Hair follicular keratinocyte (primary cell): ENCODE data around the gene OXSR1. TPM values are rescaled to one million over a fixed set of nuclear protein-coding genes. Genes with fewer than 3 reads are reported as not detected.

Source experiments
- total RNA-seq: library from RNA; depleted of rRNA; stranded (reverse); fragments of >200 nt; gene quantifications from 2 replicates; pipeline ENCODE4 v1.2.3, GENCODE V29; 2015

OXSR1 gene
- 35.5 and 37.5 TPM in 2 replicates for total RNA-seq

GRCh38 chr3:38164952-38165721 lies at the start of gene OXSR1:
OXSR1 (plus strand) TSS chr3:38165537; CDS start chr3:38165877, 340 bp downstream.

GRCh38 chr3:38136777-38137614 lies 28.3 kb upstream of the OXSR1 start, which contains the start of gene ACAA1:
ACAA1 (minus strand) TSS chr3:38137127; CDS start chr3:38137035, 92 bp downstream.

DNA sequence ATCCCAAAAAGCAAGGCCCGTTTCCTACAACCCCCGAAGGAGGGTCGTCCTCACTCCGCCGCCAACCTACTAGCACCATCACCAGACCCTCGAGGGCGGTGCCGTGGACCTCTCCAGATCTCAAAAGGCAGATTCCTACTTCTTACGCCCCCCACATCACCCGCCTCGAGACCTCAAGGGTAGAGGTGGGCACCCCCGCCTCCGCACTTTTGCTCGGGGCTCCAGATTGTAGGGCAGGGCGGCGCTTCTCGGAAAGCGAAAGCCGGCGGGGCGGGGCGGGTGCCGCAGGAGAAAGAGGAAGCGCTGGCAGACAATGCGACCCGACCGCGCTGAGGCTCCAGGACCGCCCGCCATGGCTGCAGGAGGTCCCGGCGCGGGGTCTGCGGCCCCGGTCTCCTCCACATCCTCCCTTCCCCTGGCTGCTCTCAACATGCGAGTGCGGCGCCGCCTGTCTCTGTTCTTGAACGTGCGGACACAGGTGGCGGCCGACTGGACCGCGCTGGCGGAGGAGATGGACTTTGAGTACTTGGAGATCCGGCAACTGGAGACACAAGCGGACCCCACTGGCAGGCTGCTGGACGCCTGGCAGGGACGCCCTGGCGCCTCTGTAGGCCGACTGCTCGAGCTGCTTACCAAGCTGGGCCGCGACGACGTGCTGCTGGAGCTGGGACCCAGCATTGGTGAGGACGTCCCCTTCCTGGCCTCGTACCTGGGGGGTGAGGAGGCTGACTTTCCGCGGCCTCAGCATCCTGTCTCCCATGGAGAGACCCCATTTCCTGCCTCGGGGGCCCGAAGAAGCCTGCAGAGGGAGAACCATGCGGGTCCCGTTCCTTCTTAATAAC lies 26.8 kb upstream of the OXSR1 start, which contains the start of gene MYD88:
Gene MYD88 (plus strand): TSS at position 313 of the 842 bp plus-strand sequence. CDS start 40 bp downstream, at position 353.

DNA sequence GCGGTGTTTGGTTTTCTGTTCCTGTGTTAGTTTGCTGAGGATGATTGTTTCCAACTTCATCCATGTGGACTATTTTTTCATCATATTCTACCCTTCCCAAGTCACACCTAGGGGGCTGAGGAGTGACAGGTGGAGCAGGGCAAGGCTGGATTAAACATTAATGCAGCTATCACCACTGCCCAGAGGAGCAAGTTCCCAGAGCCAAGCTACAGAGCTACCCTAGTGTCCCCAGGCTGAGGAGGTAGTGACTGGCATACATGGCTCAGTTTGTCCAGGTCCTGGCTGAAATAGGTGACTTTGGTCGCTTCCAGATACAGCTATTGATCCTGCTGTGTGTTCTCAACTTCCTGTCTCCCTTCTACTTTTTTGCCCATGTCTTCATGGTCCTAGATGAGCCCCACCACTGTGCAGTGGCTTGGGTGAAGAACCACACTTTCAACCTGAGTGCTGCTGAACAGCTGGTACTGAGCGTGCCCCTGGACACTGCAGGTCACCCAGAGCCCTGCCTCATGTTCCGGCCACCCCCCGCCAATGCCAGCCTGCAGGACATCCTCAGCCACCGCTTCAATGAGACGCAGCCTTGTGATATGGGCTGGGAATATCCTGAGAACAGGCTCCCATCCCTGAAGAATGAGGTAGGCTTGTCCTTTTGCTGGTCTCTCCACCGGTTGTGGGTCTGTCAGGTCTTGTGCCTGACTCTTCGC lies 100.4 kb downstream of the OXSR1 start, which contains the start of gene SLC22A13:
Gene SLC22A13 (plus strand): TSS at position 209 of the 704 bp plus-strand sequence. CDS start 49 bp downstream, at position 258.

GRCh38 chr3:38281895-38282686 lies 116.8 kb downstream of the OXSR1 start, which contains the start of gene SLC22A14:
SLC22A14 (plus strand) TSS chr3:38282294; CDS start chr3:38306027, 23,733 bp downstream.

Other genes with a start within 250 kb of the OXSR1 start
- 3.5 and 5.2 TPM in 2 replicates for gene VILL, start 174.8 kb upstream of the OXSR1 start, total RNA-seq
- 19.9 and 52.9 TPM in 2 replicates for gene PLCD1, start 135.9 kb upstream of the OXSR1 start, total RNA-seq
- not detected in 2 replicates for gene DLEC1, start 126.3 kb upstream of the OXSR1 start, total RNA-seq
- gene ACAA1, start 28.4 kb upstream of the OXSR1 start, total RNA-seq: 39.9 and 59.7 TPM in 2 replicates
- gene MYD88, start 26.9 kb upstream of the OXSR1 start, total RNA-seq: 24.3 and 24.9 TPM in 2 replicates
- not detected in 2 replicates for gene SLC22A13, start 100.3 kb downstream of the OXSR1 start, total RNA-seq
- gene SLC22A14, start 116.8 kb downstream of the OXSR1 start, total RNA-seq: not detected in 2 replicates
- gene XYLB, start 181.2 kb downstream of the OXSR1 start, total RNA-seq: 2.5 and 2.7 TPM in 2 replicates